GM12892 (cell line): ENCODE results near the gene C1RL.

Experiments
- POLR2AphosphoS5 ChIP-seq: IDR thresholded peaks from 2 replicates; pipeline ENCODE4 v1.6.1; 2011; ENCODE audit warnings: low read depth, low read length, control low read depth
- TAF1 ChIP-seq: IDR thresholded peaks from 2 replicates; pipeline ENCODE4 v1.6.1; 2011; ENCODE audit warnings: low read depth, mild to moderate bottlenecking, control low read depth, low read length, borderline replicate concordance

GRCh38 chr12:7102582-7102981, 6.4 kb downstream of the C1RL start:
- no peak for TF ChIP-seq TAF1
- TF ChIP-seq POLR2AphosphoS5 = no peak
